Measurements from ENCODE around the gene POR. TPM values are rescaled to one million over a fixed set of nuclear protein-coding genes. Genes with fewer than 3 reads are reported as not detected.

POR gene
- total and polyA plus RNA-seq, 2 of the 8 experiments (the other 6 are each of a cell fraction or from before 2014, with no cell fraction given) = 98.7 to 144 TPM

GRCh38 chr7:75937958-75938786 lies 23.2 kb downstream of the POR start (continued):
- TF ChIP-seq BACH1 (IDR thresholded peaks at IDR 0.05; ENCODE audit: low read length) = peak; percentile 98
- peak; percentile 87 for TF ChIP-seq MAFK (IDR thresholded peaks at IDR 0.05; ENCODE audit: low read depth, low read length)
